ENCODE measurements around the gene KLHL2. TPM values are rescaled to one million over a fixed set of nuclear protein-coding genes. Genes with fewer than 3 reads are reported as not detected.
A peak's percentile ranks its signal among the peaks of the same experiment; 100 is the strongest.
"Not testable (repeated sequence)": the region's sequence is repeated elsewhere in the genome, so short reads cannot be mapped to it uniquely, and the experiment has no call there.

KLHL2 gene
- total RNA-seq, 4 donors from 2014 or later = 23.5 to 35.3 (median 27.2) TPM

- DNase-seq (ENCODE audit: extremely low spot score); H3K27ac ChIP-seq (replicated peaks in 1 of 4); H3K27me3 ChIP-seq; intact Hi-C loops (cut with DNase I); H3K9me3 ChIP-seq; H3K36me3 ChIP-seq; H3K4me3 ChIP-seq: not testable (repeated sequence)
- H3K4me1 ChIP-seq = peaks cover 6 to 32% (median 27%) of the 10 kb centered on the region in 4 donors
- WGBS = 64% methylated on average over 2 of the region's 2 CpGs
Measured at GRCh38 chr4:165215761-165216487, 8.6 kb downstream of the KLHL2 start.

- no peak for DNase-seq (ENCODE audit: extremely low spot score)
- peaks cover 11 to 46% (median 40%) of the 10 kb centered on the region in 4 donors for H3K4me1 ChIP-seq
- WGBS = 80% methylated on average over 3 of the region's 3 CpGs
- H3K27ac ChIP-seq (replicated peaks in 1 of 4) = no peak overlapping the region
- H3K27me3 ChIP-seq = no peaks in the 10 kb centered on the region
- H3K36me3 ChIP-seq = no peaks in the 10 kb centered on the region
- intact Hi-C loops (cut with DNase I) = no loop called here
- H3K9me3 ChIP-seq = no peaks in the 10 kb centered on the region
- H3K4me3 ChIP-seq = no peak overlapping the region
- no peak for TF ChIP-seq POLR2A (IDR thresholded peaks at IDR 0.05; ENCODE audit: low read depth)
- no peak for TF ChIP-seq EP300 (IDR thresholded peaks at IDR 0.05)
- TF ChIP-seq, protein P1, sequence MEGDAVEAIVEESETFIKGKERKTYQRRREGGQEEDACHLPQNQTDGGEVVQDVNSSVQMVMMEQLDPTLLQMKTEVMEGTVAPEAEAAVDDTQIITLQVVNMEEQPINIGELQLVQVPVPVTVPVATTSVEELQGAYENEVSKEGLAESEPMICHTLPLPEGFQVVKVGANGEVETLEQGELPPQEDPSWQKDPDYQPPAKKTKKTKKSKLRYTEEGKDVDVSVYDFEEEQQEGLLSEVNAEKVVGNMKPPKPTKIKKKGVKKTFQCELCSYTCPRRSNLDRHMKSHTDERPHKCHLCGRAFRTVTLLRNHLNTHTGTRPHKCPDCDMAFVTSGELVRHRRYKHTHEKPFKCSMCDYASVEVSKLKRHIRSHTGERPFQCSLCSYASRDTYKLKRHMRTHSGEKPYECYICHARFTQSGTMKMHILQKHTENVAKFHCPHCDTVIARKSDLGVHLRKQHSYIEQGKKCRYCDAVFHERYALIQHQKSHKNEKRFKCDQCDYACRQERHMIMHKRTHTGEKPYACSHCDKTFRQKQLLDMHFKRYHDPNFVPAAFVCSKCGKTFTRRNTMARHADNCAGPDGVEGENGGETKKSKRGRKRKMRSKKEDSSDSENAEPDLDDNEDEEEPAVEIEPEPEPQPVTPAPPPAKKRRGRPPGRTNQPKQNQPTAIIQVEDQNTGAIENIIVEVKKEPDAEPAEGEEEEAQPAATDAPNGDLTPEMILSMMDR (IDR thresholded peaks at IDR 0.05) = no peak
- TF ChIP-seq POLR2AphosphoS5 (IDR thresholded peaks at IDR 0.05) = no peak
Measured at GRCh38 chr4:165217325-165217724, 10.0 kb downstream of the KLHL2 start.

DNA sequence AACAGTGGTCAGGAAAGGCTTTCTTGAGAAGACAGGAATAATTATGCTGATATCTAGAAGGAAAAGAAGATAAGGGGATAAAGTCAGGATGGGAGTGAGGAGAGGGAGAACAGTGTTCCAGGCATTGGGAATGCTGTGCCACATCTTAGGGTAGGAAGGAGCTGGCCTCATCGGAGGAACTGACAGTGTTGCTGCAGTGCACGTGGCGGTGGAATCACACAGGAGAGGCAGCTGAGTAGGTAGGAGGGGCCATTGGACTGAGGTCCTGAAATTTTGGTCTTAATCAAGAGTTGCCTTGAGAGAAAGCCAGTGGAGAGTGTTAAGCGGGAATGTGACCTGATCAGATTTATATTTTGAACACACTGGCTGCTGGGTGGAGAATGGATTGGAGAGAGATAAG is 13.9 kb downstream of the KLHL2 start:
- Histone ChIP-seq H3K4me1 (peaks cover 16 to 40% (median 31%) of the 10 kb centered on the region in 4 donors), H3K27ac (replicated peaks in 1 of 4) (peak overlapping the region; percentile 45 to 68 (median 60))
- H3K27me3 ChIP-seq; H3K4me3 ChIP-seq; H3K36me3 ChIP-seq; intact Hi-C loops (cut with DNase I); H3K9me3 ChIP-seq; DNase-seq (ENCODE audit: extremely low spot score): not testable (repeated sequence)
- 69% methylated on average over 4 of the region's 4 CpGs for WGBS

DNA sequence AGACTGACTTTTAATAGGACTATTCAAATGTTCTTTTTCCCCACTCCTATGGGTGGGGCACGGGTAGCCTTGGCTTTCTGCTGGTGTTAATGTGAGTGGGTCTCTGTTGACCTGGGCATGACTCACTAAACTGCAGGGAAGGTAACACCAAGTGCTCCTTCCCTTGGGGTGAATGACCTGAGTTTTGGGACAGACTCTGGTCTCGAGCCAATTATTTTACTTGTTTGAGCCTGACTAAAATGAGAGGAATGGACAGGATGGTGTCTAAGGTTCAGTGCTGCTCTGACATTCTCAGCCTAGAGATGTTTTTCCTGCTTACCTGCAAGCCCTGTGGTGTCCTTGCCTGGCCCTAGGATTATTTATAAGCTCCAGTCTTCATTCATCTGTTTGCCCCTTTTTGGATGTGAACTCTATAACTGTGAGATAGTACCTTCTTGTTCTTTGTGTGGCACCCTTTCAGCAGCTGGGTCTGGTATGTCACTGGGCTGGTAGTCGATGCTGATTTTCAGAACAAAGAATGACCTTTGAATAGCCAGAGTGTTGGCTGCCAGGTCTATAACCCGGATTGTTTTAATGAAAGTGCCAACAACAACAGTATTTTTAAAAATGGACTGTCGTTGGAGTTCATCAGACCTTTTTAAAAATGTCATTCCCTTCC is 14.8 kb downstream of the KLHL2 start:
- H3K4me3 ChIP-seq; intact Hi-C loops (cut with DNase I); H3K36me3 ChIP-seq; DNase-seq (ENCODE audit: extremely low spot score); H3K9me3 ChIP-seq; H3K27me3 ChIP-seq: not testable (repeated sequence)
- WGBS = 24% methylated on average over 4 of the region's 5 CpGs
- Histone ChIP-seq H3K4me1 (peaks cover 16 to 32% (median 24%) of the 10 kb centered on the region in 4 donors), H3K27ac (replicated peaks in 1 of 4) (peak overlapping the region; percentile 45 to 68 (median 60))

GRCh38 chr4:165222651-165222994 is 15.3 kb downstream of the KLHL2 start:
- no peak for TF ChIP-seq EP300 (IDR thresholded peaks at IDR 0.05)
- peak in 1 of 2 donors; percentile 52 for TF ChIP-seq POLR2AphosphoS5 (IDR thresholded peaks at IDR 0.05)
- 36% methylated on average over 2 of the region's 2 CpGs for WGBS
- H3K4me1 ChIP-seq = peaks cover 16 to 29% (median 22%) of the 10 kb centered on the region in 4 donors
- H3K36me3 ChIP-seq = no peaks in the 10 kb centered on the region
- H3K9me3 ChIP-seq = no peaks in the 10 kb centered on the region
- no peak overlapping the region for H3K4me3 ChIP-seq
- H3K27ac ChIP-seq (replicated peaks in 1 of 4) = peak overlapping the region; percentile 45 to 68 (median 60)
- intact Hi-C loops (cut with DNase I) = no loop called here
- no peak for DNase-seq (ENCODE audit: extremely low spot score)
- no peaks in the 10 kb centered on the region for H3K27me3 ChIP-seq

DNA sequence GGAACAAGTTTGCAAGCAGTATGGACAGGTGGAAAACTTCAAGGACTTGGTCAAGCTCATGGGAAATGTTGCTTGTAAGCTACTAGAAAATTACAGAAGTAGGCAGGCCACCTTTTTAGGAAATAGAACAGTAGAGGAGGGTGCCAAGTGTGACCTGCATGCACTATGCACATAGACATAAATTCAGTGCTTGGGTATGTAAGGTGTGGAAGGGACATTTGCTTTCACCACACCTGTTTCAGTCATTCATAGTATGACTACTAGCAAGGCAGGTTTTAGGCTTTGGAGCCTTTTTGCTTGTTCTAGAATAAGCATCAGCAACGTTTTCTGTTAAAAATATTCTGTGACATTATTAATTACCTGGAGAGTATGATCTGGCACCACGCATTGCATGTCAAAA is 20.0 kb downstream of the KLHL2 start:
- H3K36me3 ChIP-seq; H3K27me3 ChIP-seq; intact Hi-C loops (cut with DNase I); DNase-seq (ENCODE audit: extremely low spot score); H3K4me3 ChIP-seq; H3K9me3 ChIP-seq; H3K27ac ChIP-seq (replicated peaks in 1 of 4): not testable (repeated sequence)
- H3K4me1 ChIP-seq = peaks cover 4 to 14% (median 12%) of the 10 kb centered on the region in 4 donors
- WGBS = 70% methylated on average over 2 of the region's 2 CpGs

DNA sequence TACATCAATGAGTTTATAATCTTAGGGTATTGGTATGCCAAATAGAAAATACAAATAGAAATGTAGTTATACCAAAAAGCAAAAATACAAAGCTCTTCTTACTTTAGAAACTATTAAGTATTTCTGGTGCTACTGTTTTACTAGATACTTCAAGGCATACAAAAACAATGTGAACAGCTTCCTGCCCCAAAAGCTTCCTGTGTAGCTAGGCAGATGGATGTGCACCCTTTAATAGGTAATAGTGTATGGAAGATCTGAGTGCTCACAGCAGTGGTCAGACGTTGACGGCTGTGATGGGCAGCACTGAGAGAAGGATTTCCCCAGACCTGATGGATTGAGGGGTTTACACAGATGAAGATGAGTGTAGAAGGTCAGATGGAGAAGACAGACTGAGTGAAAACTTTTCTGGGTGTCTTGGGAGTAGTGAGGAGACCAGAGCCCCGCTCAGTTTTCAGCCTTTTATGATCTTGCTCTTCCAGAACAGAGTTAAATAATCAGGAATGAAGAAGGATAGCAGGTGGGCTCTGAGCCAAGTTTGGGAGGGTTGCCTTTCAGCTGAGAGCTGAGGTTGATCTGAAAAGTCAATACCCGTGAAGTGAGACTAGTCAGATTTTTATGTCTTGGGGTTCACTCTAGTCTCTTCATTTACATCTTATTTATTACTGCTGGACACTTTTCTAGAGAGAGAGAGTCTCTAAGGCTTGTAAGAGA is 22.3 kb downstream of the KLHL2 start:
- not testable (repeated sequence) for H3K4me1 ChIP-seq, H3K36me3 ChIP-seq
- WGBS = 83% methylated on average over 4 of the region's 4 CpGs

DNA sequence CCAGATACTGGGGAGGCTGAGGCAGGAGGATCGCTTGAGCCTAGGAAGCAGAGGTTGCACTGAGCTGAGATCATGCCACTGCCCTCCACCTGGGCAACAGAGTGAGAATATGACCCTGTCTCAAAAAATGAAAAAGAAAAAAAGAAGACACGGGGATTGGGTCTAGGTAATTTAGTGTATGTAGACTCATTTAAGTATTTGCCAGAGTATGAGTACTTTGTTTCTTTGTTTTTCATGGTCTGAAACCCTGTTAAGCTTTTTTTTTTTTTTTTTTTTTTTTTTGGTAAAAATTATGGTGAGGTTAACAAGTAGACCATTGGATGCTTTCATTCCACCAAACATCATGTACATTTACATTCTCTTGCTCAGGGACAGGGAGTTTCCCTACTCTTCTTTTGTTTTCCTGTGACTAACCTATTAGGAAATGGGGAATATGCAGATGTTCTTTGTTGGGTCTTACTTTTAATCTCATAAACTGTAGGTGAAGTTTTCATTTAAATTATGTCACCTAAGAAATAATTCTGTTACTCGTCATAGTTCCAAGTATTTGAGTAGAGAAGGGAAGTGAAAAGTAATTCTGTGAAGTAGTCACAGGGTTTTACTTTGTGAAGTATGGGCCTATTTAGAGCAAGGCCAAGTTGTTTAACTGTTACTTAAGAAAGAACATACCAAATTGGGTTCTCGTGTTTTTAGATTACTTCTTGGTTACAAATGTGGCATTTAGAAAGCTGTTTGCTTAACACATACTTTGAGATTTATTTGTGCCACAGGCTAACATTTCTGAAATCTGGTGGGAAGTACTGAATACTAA is 25.5 kb downstream of the KLHL2 start:
- H3K9me3 ChIP-seq; H3K27me3 ChIP-seq; H3K27ac ChIP-seq (replicated peaks in 1 of 4); DNase-seq (ENCODE audit: extremely low spot score); H3K4me1 ChIP-seq; intact Hi-C loops (cut with DNase I); H3K4me3 ChIP-seq; H3K36me3 ChIP-seq: not testable (repeated sequence)
- WGBS = 76% methylated on average over 4 of the region's 4 CpGs

More for the DNA sequence above, 22.3 kb downstream of the KLHL2 start:
- DNase-seq (ENCODE audit: extremely low spot score); H3K27ac ChIP-seq (replicated peaks in 1 of 4); H3K4me3 ChIP-seq; intact Hi-C loops (cut with DNase I); H3K27me3 ChIP-seq; H3K9me3 ChIP-seq: not testable (repeated sequence)
